Activated CD4-positive, alpha-beta memory T cell treated with anti-CD3 and anti-CD28 coated beads, Interleukin-2, amount 10 ng/mL, durations not matched to agents 7 days and 5 days (primary cell): Measurements from ENCODE around the gene CFAP46. TPM values are rescaled to one million over a fixed set of nuclear protein-coding genes. Genes with fewer than 3 reads are reported as not detected.

Source experiments
- CTCF ChIA-PET: fragments of 350-600 bp; sonication (Branson Sonifier 250); formaldehyde crosslinking; loops from one replicate; lab custom pipeline; 2021; ENCODE audit warnings: antibody characterized with exemption, inconsistent platforms; lab: Charles Lee
- POLR2A ChIA-PET: fragments of 350-600 bp; sonication (Branson Sonifier 250); formaldehyde crosslinking; loops from one replicate; lab custom pipeline; 2021; ENCODE audit warnings: antibody characterized with exemption; lab: Charles Lee
- DNase-seq: peaks from one replicate; pipeline ENCODE4 v3.0.0-alpha.2; 2020
- H3K27ac Mint-ChIP-seq: one replicate; pipeline ENCODE4 v1.8.0; 2021; ENCODE audit warnings: mild to moderate bottlenecking, mixed read lengths
- H3K27me3 Mint-ChIP-seq: one replicate; pipeline ENCODE4 v1.8.0; 2021; ENCODE audit warnings: mixed read lengths
- H3K36me3 Mint-ChIP-seq: one replicate; pipeline ENCODE4 v1.8.0; 2021; ENCODE audit warnings: low read depth, mixed read lengths
- H3K4me1 Mint-ChIP-seq: one replicate; pipeline ENCODE4 v1.8.0; 2021; ENCODE audit warnings: mixed read lengths
- H3K4me3 Mint-ChIP-seq: one replicate; pipeline ENCODE4 v1.8.0; 2021; ENCODE audit warnings: mild to moderate bottlenecking, mixed read lengths
- H3K9me3 Mint-ChIP-seq: one replicate; pipeline ENCODE4 v1.8.0; 2021; ENCODE audit warnings: mixed read lengths
- total RNA-seq, 2 experiments: library from RNA; stranded (reverse); gene quantifications; one replicate each; pipeline ENCODE4 v1.2.3, GENCODE V29; 2021

CFAP46 gene
- total RNA-seq, 2 experiments from 2014 or later: not detected

GRCh38 chr10:132911786-132912097, 30.6 kb downstream of the CFAP46 start:
- DNase-seq: no peak
- Mint-ChIP-seq H3K27me3 (no peaks in the 10 kb centered on the region), H3K4me1 (no peaks in the 10 kb centered on the region), H3K4me3 (no peak overlapping the region), H3K27ac (no peak overlapping the region), H3K9me3 (no peaks in the 10 kb centered on the region), H3K36me3 (no peaks in the 10 kb centered on the region)
- POLR2A ChIA-PET: no interaction called here
- CTCF ChIA-PET: no interaction called here

DNA sequence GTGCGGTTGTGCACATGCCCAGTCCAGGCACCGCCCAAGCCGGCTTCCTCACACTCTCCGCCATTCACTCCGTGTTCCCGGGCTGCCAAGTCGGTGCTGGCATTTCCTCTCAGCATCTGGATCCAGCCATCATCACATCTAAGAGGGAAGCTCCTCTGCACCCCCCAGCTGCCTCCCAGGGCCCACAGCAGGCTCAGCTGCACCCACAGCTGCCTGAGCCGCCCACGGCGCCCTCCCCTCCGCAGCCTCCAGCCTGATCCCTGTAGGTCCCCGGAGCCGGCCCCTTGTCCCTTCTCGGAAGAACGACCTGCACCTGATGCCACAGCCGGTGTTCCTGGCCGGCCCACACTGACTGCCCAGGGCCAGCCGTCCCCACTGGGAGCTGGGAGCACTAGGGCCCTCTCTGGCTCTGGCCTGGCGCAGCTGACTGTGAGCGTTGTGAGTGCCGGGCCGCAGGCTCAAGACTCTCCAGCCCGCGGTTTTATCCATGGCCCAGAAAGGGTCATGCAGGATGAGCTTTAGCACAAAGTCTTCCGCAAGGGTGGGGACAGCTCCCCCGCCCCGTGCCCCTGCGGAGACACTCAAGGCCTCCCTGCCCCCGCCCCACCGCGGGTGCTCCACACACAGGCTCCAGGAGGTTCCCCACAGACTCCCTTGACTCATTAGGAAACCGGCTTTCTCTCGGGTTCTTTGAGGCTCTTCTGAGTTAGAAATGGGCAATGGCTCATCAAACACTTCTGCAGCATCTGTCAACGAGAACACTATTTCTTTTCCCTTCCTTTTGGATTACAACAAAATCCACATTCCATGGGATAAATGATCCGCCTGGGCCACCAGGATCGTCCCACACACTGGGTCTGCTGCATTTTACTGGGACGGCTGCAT, 31.2 kb downstream of the CFAP46 start:
- no peak for DNase-seq
- no peak overlapping the region for H3K27ac Mint-ChIP-seq
- no peaks in the 10 kb centered on the region for H3K27me3 Mint-ChIP-seq
- H3K9me3 Mint-ChIP-seq: no peaks in the 10 kb centered on the region
- POLR2A ChIA-PET: no interaction called here
- no peaks in the 10 kb centered on the region for H3K36me3 Mint-ChIP-seq
- H3K4me3 Mint-ChIP-seq: no peak overlapping the region
- no peaks in the 10 kb centered on the region for H3K4me1 Mint-ChIP-seq
- CTCF ChIA-PET: no interaction called here

DNA sequence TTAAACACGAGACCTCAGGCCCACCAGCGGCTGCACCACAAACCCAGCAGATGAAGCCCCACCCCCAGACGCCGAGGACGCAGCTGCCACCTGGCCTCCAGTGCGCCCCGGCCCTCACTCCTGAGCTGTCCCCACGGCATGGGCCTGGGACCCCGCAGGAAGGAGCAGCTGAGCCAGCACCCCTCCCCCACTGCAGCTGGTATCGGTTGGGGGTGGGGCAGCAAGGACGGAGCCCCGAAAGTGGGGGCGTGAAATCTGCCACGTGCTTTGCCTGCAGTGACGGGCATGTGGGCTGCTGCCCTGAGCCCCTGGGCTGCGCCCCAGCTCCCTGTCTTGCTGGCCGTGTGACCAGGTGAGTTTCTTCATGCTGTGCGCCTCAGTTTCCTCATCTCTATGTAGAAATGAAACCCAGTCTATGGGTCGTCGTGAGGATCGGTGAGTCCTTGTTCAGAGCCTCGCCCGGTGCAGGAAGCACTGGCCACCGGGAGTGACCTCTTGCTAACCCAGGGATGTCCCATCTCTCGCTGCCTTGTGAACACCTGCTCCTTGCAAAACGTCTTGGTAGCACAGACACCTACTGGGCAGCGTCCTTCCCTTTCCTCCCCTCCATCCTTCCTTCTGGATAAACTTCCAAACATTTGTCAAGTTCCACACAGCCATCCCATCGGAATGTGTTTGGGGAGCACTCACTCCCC, 32.0 kb downstream of the CFAP46 start:
- Mint-ChIP-seq H3K36me3 (no peaks in the 10 kb centered on the region), H3K27ac (no peak overlapping the region), H3K27me3 (no peaks in the 10 kb centered on the region), H3K4me3 (no peak overlapping the region), H3K4me1 (peaks cover 2% of the 10 kb centered on the region), H3K9me3 (no peaks in the 10 kb centered on the region)
- DNase-seq: no peak
- CTCF ChIA-PET: no interaction called here
- POLR2A ChIA-PET: no interaction called here

- no peak for DNase-seq
- Mint-ChIP-seq H3K27ac (no peak overlapping the region), H3K36me3 (no peaks in the 10 kb centered on the region), H3K4me3 (no peak overlapping the region), H3K4me1 (peaks cover 10% of the 10 kb centered on the region), H3K9me3 (no peaks in the 10 kb centered on the region), H3K27me3 (peaks cover 4% of the 10 kb centered on the region)
- POLR2A ChIA-PET: no interaction called here
- CTCF ChIA-PET: no interaction called here
These were observed 32.8 kb downstream of the CFAP46 start for GRCh38 chr10:132909491-132910071.

- no peak overlapping the region for H3K4me3 Mint-ChIP-seq
- CTCF ChIA-PET: no interaction called here
- DNase-seq: no peak
- H3K27ac Mint-ChIP-seq: no peak overlapping the region
- peaks cover 12% of the 10 kb centered on the region for H3K4me1 Mint-ChIP-seq
- no peaks in the 10 kb centered on the region for H3K9me3 Mint-ChIP-seq
- peaks cover 4% of the 10 kb centered on the region for H3K27me3 Mint-ChIP-seq
- POLR2A ChIA-PET: no interaction called here
- H3K36me3 Mint-ChIP-seq: no peaks in the 10 kb centered on the region
These were observed 33.6 kb downstream of the CFAP46 start for GRCh38 chr10:132908621-132909295.

DNA sequence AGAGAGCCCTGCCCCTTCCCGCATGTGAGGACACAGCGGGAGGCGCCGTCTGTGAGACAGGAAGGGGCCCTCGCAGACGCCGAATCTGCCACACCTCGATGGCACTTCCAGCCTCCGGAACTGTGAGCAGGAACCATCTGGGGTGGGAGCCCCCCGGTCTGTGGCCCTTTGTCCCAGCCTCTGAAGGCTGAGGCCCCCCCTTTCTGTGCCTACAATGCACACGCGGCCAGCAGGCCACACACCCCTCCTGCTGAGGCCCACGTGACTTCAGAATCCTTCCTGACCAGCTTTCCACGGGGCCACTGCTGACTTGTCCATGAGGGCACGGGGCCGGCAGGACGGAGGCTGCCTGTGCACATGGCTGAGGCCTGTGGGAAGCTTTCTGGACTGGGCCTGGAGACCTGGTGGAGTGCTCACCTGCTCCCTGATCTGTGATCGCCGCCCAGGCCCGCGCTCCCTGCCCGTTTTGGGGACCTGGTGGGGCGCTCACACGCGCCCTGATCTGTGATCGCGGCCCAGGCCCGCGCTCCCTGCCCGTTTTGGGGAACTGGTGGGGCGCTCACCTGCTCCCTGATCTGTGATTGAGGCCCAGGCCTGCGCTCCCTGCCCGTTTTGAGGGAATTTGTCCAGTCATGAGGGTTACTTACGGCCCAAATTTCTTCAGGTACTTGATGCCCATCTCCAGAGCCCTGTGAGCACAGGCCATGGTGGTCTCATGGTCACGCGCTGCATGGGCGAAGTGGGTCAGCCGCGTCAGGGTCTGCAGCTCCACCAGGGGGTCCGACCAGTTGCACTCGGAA, 34.3 kb downstream of the CFAP46 start:
- Mint-ChIP-seq H3K36me3 (no peaks in the 10 kb centered on the region), H3K4me3 (no peak overlapping the region), H3K4me1 (peaks cover 12% of the 10 kb centered on the region), H3K9me3 (no peaks in the 10 kb centered on the region), H3K27ac (no peak overlapping the region), H3K27me3 (peaks cover 4% of the 10 kb centered on the region)
- ChIA-PET CTCF (no interaction called here), POLR2A (no interaction called here)
- DNase-seq: no peak

GRCh38 chr10:132906836-132907235, 35.5 kb downstream of the CFAP46 start:
- ChIA-PET POLR2A (no interaction called here), CTCF (no interaction called here)
- Mint-ChIP-seq H3K4me3 (no peak overlapping the region), H3K4me1 (peaks cover 12% of the 10 kb centered on the region), H3K36me3 (no peaks in the 10 kb centered on the region), H3K9me3 (no peaks in the 10 kb centered on the region), H3K27ac (no peak overlapping the region), H3K27me3 (peaks cover 4% of the 10 kb centered on the region)
- no peak for DNase-seq

GRCh38 chr10:132906106-132906505, 36.3 kb downstream of the CFAP46 start:
- Mint-ChIP-seq H3K9me3 (no peaks in the 10 kb centered on the region), H3K27ac (no peak overlapping the region), H3K4me3 (no peak overlapping the region), H3K36me3 (no peaks in the 10 kb centered on the region), H3K4me1 (peaks cover 12% of the 10 kb centered on the region), H3K27me3 (peaks cover 4% of the 10 kb centered on the region)
- POLR2A ChIA-PET: no interaction called here
- DNase-seq: no peak
- CTCF ChIA-PET: no interaction called here

DNA sequence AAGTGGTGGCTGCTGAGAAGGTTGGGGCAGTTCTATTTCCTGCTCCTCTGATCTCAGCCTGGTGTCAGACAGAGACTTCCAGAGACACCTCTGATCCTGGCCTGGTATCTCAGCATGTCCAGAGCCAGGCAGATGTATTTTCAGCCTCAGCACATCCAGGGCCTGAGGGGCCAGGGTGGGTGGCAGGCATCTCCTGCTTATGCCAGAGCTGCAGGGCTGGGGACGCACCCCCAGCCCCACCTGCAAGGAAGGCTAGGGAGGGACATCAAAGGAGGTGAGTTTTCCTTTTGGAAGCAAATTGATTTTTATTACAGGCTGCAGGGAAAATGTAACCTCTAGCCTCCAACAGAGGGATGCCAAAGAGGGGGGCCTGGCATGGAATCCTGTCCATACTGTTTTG, 36.7 kb downstream of the CFAP46 start:
- DNase-seq: no peak
- POLR2A ChIA-PET: no interaction called here
- Mint-ChIP-seq H3K9me3 (no peaks in the 10 kb centered on the region), H3K27ac (no peak overlapping the region), H3K4me1 (peaks cover 12% of the 10 kb centered on the region), H3K4me3 (no peak overlapping the region), H3K27me3 (peaks cover 7% of the 10 kb centered on the region), H3K36me3 (no peaks in the 10 kb centered on the region)
- CTCF ChIA-PET: interaction anchor here (0.6 to 1.2 kb wide), 2 partner anchors 11 to 238 kb away, joined by 3 read pairs; no protein-coding TSS in a partner anchor

GRCh38 chr10:132904814-132905649, 37.3 kb downstream of the CFAP46 start:
- Mint-ChIP-seq H3K4me3 (no peak overlapping the region), H3K27ac (no peak overlapping the region), H3K27me3 (peaks cover 8% of the 10 kb centered on the region), H3K36me3 (no peaks in the 10 kb centered on the region), H3K4me1 (peaks cover 12% of the 10 kb centered on the region), H3K9me3 (no peaks in the 10 kb centered on the region)
- peak; percentile 27 for DNase-seq
- ChIA-PET CTCF (interaction anchor here (0.6 to 1.2 kb wide), 2 partner anchors 11 to 239 kb away, joined by 3 read pairs; no protein-coding TSS in a partner anchor), POLR2A (no interaction called here)

GRCh38 chr10:132904181-132904813, 38.1 kb downstream of the CFAP46 start:
- H3K4me1 Mint-ChIP-seq: peaks cover 12% of the 10 kb centered on the region
- H3K4me3 Mint-ChIP-seq: no peak overlapping the region
- H3K9me3 Mint-ChIP-seq: no peaks in the 10 kb centered on the region
- peak; percentile 27 for DNase-seq
- ChIA-PET POLR2A (no interaction called here), CTCF (interaction anchor here (1.2 kb wide), 1 partner anchor 239 kb away, joined by 3 read pairs; no protein-coding TSS in a partner anchor)
- peaks cover 8% of the 10 kb centered on the region for H3K27me3 Mint-ChIP-seq
- H3K36me3 Mint-ChIP-seq: no peaks in the 10 kb centered on the region
- H3K27ac Mint-ChIP-seq: no peak overlapping the region
